Mesodermal cell (in vitro differentiated cells): ENCODE measurements around the gene MSANTD3.
A peak's percentile ranks its signal among the peaks of the same experiment; 100 is the strongest.
"Not testable (repeated sequence)": the region's sequence is repeated elsewhere in the genome, so short reads cannot be mapped to it uniquely, and the experiment has no call there.

ENCODE experiments used
- H3K27ac ChIP-seq: 2 replicates; pipeline ENCODE4 v1.7.0; 2013; ENCODE audit warnings: mild to moderate bottlenecking, low read depth, low read length, moderate library complexity; ENCODE audit not compliant: severe bottlenecking
- H3K36me3 ChIP-seq: 2 replicates; pipeline ENCODE4 v1.7.1; 2013; ENCODE audit warnings: mild to moderate bottlenecking, low read length, moderate library complexity; ENCODE audit not compliant: control insufficient read depth, insufficient read depth
- H3K4me1 ChIP-seq: one replicate; pipeline ENCODE4 v1.7.1; 2013; ENCODE audit warnings: mild to moderate bottlenecking, low read length; ENCODE audit not compliant: insufficient read depth, control insufficient read depth, poor library complexity, severe bottlenecking
- H3K4me3 ChIP-seq: 2 replicates; pipeline ENCODE4 v1.7.0; 2013; ENCODE audit warnings: low read length, control low read depth, mild to moderate bottlenecking; ENCODE audit not compliant: insufficient read depth, poor library complexity, severe bottlenecking; ENCODE audit errors: extremely low read depth
- H3K9me3 ChIP-seq: 2 replicates; pipeline ENCODE4 v1.7.1; 2013; ENCODE audit warnings: mild to moderate bottlenecking, low read length, moderate library complexity; ENCODE audit not compliant: control insufficient read depth
- WGBS, 2 experiments: methylation state at CpG; one replicate each; pipeline ENCODE4 v1.1.5; 2013; ENCODE audit warnings: missing lambda C conversion rate in 2 of 2; ENCODE audit not compliant: insufficient coverage in 2 of 2; 5-methylcytosine and 5-hydroxymethylcytosine counted together

MSANTD3 gene

GRCh38 chr9:100430286-100430940 is 3.5 kb downstream of the MSANTD3 start:
- 84 to 94% methylated on average over 3 to 5 of the region's 5 CpGs for WGBS, 2 experiments
- no peak overlapping the region for H3K4me3 ChIP-seq
- peaks cover 37% of the 10 kb centered on the region for H3K36me3 ChIP-seq
- no peaks in the 10 kb centered on the region for H3K9me3 ChIP-seq
- H3K4me1 ChIP-seq = peaks cover 21% of the 10 kb centered on the region
- no peak overlapping the region for H3K27ac ChIP-seq

- Histone ChIP-seq H3K4me1 (peaks cover 16% of the 10 kb centered on the region), H3K4me3 (no peak overlapping the region), H3K9me3 (no peaks in the 10 kb centered on the region), H3K27ac (no peak overlapping the region), H3K36me3 (peaks cover 44% of the 10 kb centered on the region)
- 80 to 94% methylated on average over 1 to 4 of the region's 5 CpGs for WGBS, 2 experiments
Observed at GRCh38 chr9:100431886-100432285, 4.9 kb downstream of the MSANTD3 start.

DNA sequence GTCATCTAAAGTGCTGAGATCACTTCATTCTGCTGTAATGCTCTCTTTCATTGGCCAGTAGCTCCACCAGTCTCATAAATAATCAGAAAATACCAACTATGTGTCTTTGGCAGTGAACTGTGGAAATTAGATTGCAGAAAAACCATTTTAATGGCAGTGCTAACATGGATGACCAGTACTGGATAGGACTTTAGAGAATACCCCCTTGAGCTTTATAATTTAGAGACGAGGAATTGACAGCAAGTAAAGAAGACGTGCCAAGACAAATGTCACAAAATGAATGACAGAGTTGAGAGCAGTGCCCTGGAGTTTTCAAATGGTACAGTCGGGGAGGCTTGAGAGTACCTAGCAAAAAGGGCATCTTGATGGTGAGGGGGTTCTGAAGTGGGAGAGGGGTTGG is 5.8 kb downstream of the MSANTD3 start:
- Histone ChIP-seq H3K36me3 (peaks cover 44% of the 10 kb centered on the region), H3K27ac (no peak overlapping the region), H3K4me1 (peaks cover 16% of the 10 kb centered on the region), H3K9me3 (no peaks in the 10 kb centered on the region), H3K4me3 (no peak overlapping the region)
- whole genome bisulfite sequencing, 2 experiments = 94 to 100% methylated on average over 3 of the region's 3 CpGs

- peaks cover 50% of the 10 kb centered on the region for H3K36me3 ChIP-seq
- H3K9me3 ChIP-seq = no peaks in the 10 kb centered on the region
- no peaks in the 10 kb centered on the region for H3K4me1 ChIP-seq
- H3K4me3 ChIP-seq = no peak overlapping the region
- no peak overlapping the region for H3K27ac ChIP-seq
- 95% methylated on average over 3 of the region's 7 CpGs for WGBS, 2 experiments
Observed at GRCh38 chr9:100436571-100436970, 9.6 kb downstream of the MSANTD3 start.

- no peaks in the 10 kb centered on the region for H3K4me1 ChIP-seq
- no peaks in the 10 kb centered on the region for H3K9me3 ChIP-seq
- H3K4me3 ChIP-seq = no peak overlapping the region
- H3K27ac ChIP-seq = no peak overlapping the region
- no CpG with 5 or more reads among the region's 1 CpG for WGBS, 2 experiments
- peaks cover 51% of the 10 kb centered on the region for H3K36me3 ChIP-seq
Observed at GRCh38 chr9:100437860-100438805, 11.2 kb downstream of the MSANTD3 start.

- 94 to 100% methylated on average over 2 of the region's 3 CpGs for WGBS, 2 experiments
- H3K27ac ChIP-seq = no peak overlapping the region
- no peaks in the 10 kb centered on the region for H3K9me3 ChIP-seq
- no peaks in the 10 kb centered on the region for H3K4me1 ChIP-seq
- peaks cover 57% of the 10 kb centered on the region for H3K36me3 ChIP-seq
- H3K4me3 ChIP-seq = no peak overlapping the region
Observed at GRCh38 chr9:100440071-100440470, 13.1 kb downstream of the MSANTD3 start.

DNA sequence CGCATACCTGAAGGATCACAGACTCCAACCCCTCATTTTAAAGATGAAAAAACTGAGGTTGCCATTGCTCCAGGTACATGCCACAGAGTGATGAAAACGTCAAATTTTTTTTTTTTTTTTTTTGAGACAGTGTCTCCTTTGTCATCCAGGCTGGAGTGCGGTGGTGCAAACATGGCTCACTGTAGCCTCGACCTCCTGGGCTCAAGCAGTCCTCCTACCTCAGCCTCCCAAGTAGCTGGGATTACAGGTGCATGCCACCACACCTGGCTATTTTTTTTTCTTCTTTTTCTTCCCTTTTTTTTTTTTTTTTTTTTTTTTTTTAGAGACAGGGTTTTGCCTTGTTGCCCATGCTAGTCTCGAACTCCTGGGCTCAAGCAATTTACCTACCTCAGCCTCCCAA is 13.5 kb downstream of the MSANTD3 start:
- peaks cover 56% of the 10 kb centered on the region for H3K36me3 ChIP-seq
- WGBS, 2 experiments = 79 to 100% methylated on average over 2 to 3 of the region's 5 CpGs
- H3K27ac ChIP-seq, H3K4me1 ChIP-seq, H3K4me3 ChIP-seq, H3K9me3 ChIP-seq: not testable (repeated sequence)

- H3K27ac ChIP-seq = no peak overlapping the region
- no peak overlapping the region for H3K4me3 ChIP-seq
- WGBS, 2 experiments = 88% methylated on average over 16 to 17 of the region's 19 CpGs
- no peaks in the 10 kb centered on the region for H3K4me1 ChIP-seq
- H3K9me3 ChIP-seq = no peaks in the 10 kb centered on the region
- peaks cover 64% of the 10 kb centered on the region for H3K36me3 ChIP-seq
Observed at GRCh38 chr9:100441911-100442361, 15.0 kb downstream of the MSANTD3 start.

DNA sequence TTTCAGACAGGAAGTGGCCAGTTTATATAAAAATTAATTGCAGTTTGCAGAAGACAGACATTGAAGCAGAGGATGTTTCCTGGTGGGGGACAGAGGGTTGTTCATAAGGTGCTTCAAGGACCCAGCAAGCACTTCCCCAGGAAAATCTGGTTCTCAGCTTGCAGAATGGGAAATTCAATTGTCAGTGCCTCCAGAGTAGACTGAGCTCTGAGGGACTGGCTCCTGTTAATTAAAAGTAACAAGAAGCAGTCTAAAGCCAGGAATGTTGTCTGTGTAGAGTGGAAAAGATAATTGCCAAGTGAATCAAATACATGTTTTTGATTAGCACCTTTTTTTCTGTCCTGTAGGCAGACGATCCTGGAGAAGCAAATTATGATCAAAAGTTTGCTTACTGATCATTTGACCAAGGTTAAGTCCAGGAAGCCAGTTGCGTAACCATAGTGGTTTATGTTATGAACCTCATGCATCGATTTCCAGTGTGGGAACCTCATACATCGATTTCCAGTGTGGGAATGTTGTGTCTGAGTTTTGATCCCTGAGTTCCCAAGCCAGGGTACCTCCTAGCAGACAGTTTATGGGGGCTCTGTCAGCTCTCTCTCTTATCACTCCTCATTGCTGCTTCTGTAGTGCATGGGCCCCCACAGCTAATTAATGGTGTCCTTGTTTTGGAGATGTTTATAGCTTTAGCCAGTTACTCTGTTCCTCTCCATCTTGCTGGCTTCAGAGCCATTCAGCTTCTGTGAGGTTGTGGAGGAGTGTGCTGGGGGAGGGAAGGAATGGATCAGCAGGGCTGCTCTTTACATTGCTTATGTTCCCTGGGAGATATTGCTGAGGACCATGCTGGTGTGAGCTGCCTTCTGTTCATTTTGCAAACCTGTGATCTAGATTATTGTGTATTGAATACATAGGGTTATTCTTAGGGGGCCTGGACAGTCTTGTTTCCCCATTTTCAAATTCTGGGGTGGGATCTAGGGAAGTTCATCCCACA is 17.1 kb downstream of the MSANTD3 start:
- Histone ChIP-seq H3K4me1 (no peaks in the 10 kb centered on the region), H3K9me3 (no peaks in the 10 kb centered on the region), H3K27ac (peak overlapping the region; percentile 45), H3K4me3 (no peak overlapping the region), H3K36me3 (peaks cover 79% of the 10 kb centered on the region)
- WGBS, 2 experiments = 22 to 64% methylated on average over 1 to 4 of the region's 4 CpGs

DNA sequence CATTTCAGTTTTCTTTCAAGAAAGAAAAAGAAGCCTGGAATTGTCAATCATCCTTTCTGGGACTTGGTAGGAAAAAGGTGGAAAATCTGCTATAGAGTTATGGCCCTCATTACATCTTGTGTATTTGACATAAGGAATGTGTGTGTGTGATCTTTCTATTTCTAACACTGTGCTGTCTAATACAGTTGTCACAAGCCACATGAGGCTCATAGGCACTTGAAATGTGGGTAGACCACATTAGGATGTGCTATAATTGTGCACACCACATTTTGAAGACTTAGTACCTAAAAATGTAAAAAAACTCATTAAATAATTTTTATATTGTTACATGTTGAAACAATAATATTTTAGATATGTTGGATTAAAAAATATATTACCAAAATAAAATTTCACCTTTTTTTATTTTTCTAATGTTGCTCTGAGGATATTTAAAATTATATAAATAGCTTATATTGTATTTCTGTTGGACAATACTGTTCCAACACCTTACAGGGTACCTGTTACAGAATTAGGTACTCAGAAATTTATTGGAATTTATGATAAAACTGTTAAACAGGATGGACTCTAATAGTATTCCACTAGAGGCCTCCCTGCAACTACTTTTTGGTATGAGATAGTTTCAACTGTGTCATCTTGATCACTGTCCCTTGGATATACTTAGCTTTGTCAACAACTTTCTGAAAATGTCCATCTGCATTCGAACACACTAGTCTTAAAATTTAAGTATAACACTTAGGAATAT is 18.4 kb downstream of the MSANTD3 start:
- H3K4me1 ChIP-seq = no peaks in the 10 kb centered on the region
- no peaks in the 10 kb centered on the region for H3K9me3 ChIP-seq
- H3K27ac ChIP-seq = no peak overlapping the region
- WGBS, 2 experiments = no CpG with 5 or more reads among the region's 1 CpG
- H3K4me3 ChIP-seq = no peak overlapping the region
- H3K36me3 ChIP-seq = peaks cover 84% of the 10 kb centered on the region
